HepG2 (cell line): ENCODE results near the gene SHISA7. TPM values are rescaled to one million over a fixed set of nuclear protein-coding genes. Genes with fewer than 3 reads are reported as not detected.

Source experiments
- AKAP8 ChIP-seq: sonication (generic); formaldehyde crosslinking; IDR thresholded peaks from 2 replicates; pipeline ENCODE4 v1.5.1; 2020; ENCODE audit warnings: mild to moderate bottlenecking, missing genetic modification reagents
- CREB1 ChIP-seq, 2 experiments: fragments of 450-650 bp in 1 of 2; IDR thresholded peaks; 2 replicates each; pipeline ENCODE4 v1.6.1; 2016 to 2017; ENCODE audit warnings: control low read depth in 1 of 2, mild to moderate bottlenecking in 1 of 2, missing compliant biosample characterization in 1 of 2, missing genetic modification characterization in 1 of 2
- FIP1L1 ChIP-seq: fragments of 200-400 bp; formaldehyde crosslinking; IDR thresholded peaks from 2 replicates; pipeline ENCODE4 v1.6.1; 2018; ENCODE audit warnings: low read depth, mild to moderate bottlenecking, low read length, moderate library complexity, borderline replicate concordance; ENCODE audit not compliant: insufficient read depth
- FOXM1 ChIP-seq: sonication (generic); formaldehyde crosslinking; IDR thresholded peaks from 2 replicates; pipeline ENCODE4 v1.5.0; 2020; ENCODE audit warnings: missing genetic modification reagents
- FOXP1 ChIP-seq, 2 experiments: fragments of 450-650 bp in 1 of 2; IDR thresholded peaks; 2 replicates each; pipeline ENCODE4 v1.6.1; 2017 to 2018; ENCODE audit warnings: antibody characterized with exemption in 1 of 2
- MBNL3 ChIP-seq: fragments of 250-450 bp; sonication (Bioruptor Pico); conservative IDR thresholded peaks from 2 replicates; pipeline ENCODE4 v1.8.0; 2022; ENCODE audit warnings: mild to moderate bottlenecking, inconsistent platforms
- MEIS2 ChIP-seq: sonication (generic); formaldehyde crosslinking; IDR thresholded peaks from 2 replicates; pipeline ENCODE4 v1.9.0; 2021; ENCODE audit warnings: mild to moderate bottlenecking, missing genetic modification reagents
- POLR2AphosphoS5 ChIP-seq: IDR thresholded peaks from 2 replicates; pipeline ENCODE4 v1.6.1; 2012; ENCODE audit warnings: low read depth, low read length
- SMYD3 ChIP-seq: sonication (generic); formaldehyde crosslinking; IDR thresholded peaks from 2 replicates; pipeline ENCODE4 v1.8.1; 2023; ENCODE audit warnings: mild to moderate bottlenecking, missing genetic modification reagents
- SPEN ChIP-seq: sonication (generic); formaldehyde crosslinking; IDR thresholded peaks from 2 replicates; pipeline ENCODE4 v1.5.1; 2020; ENCODE audit warnings: low read depth, mild to moderate bottlenecking, missing genetic modification reagents
- TAF1 ChIP-seq: sonication (generic); formaldehyde crosslinking; IDR thresholded peaks from 2 replicates; pipeline ENCODE4 v1.4.0; 2020; ENCODE audit warnings: missing genetic modification reagents
- ZBTB7B ChIP-seq: sonication (generic); formaldehyde crosslinking; IDR thresholded peaks from 2 replicates; pipeline ENCODE4 v1.4.0; 2020; ENCODE audit warnings: missing genetic modification reagents
- ZFP36 ChIP-seq: fragments of 150-350 bp; IDR thresholded peaks from 2 replicates; pipeline ENCODE4 v1.6.1; 2018; ENCODE audit warnings: borderline replicate concordance, low read length, low read depth; ENCODE audit not compliant: partially characterized antibody
- ZNF17 ChIP-seq: sonication (generic); formaldehyde crosslinking; IDR thresholded peaks from 2 replicates; pipeline ENCODE4 v1.5.0; 2020; ENCODE audit warnings: mild to moderate bottlenecking, missing genetic modification reagents
- ZNF224 ChIP-seq: sonication (generic); formaldehyde crosslinking; IDR thresholded peaks from 2 replicates; pipeline ENCODE4 v1.5.0; 2020; ENCODE audit warnings: mild to moderate bottlenecking, missing genetic modification reagents
- ZNF260 ChIP-seq: sonication (generic); formaldehyde crosslinking; IDR thresholded peaks from 2 replicates; pipeline ENCODE4 v1.4.0; 2020; ENCODE audit warnings: missing genetic modification reagents, low read depth, mild to moderate bottlenecking, borderline replicate concordance
- ZNF296 ChIP-seq: sonication (generic); formaldehyde crosslinking; conservative IDR thresholded peaks from 2 replicates; pipeline ENCODE4 v1.5.0; 2020; ENCODE audit warnings: mild to moderate bottlenecking, missing genetic modification reagents
- ZNF317 ChIP-seq: sonication (generic); formaldehyde crosslinking; IDR thresholded peaks from 2 replicates; pipeline ENCODE4 v1.5.0; 2020; ENCODE audit warnings: mild to moderate bottlenecking, missing genetic modification reagents
- ZNF562 ChIP-seq: sonication (generic); formaldehyde crosslinking; IDR thresholded peaks from 2 replicates; pipeline ENCODE4 v1.8.0; 2022; ENCODE audit warnings: missing genetic modification reagents, borderline replicate concordance
- ZNF777 ChIP-seq: sonication (generic); formaldehyde crosslinking; IDR thresholded peaks from 2 replicates; pipeline ENCODE4 v1.4.0; 2020; ENCODE audit warnings: missing genetic modification reagents
- ZNF879 ChIP-seq: sonication (generic); formaldehyde crosslinking; IDR thresholded peaks from 2 replicates; pipeline ENCODE4 v1.8.1; 2023; ENCODE audit warnings: missing genetic modification reagents
- polyA plus RNA-seq, 8 experiments: library from polyadenylated mRNA; depleted of rRNA in 3 of 8; stranded (reverse) in 7 of 8; unstranded in 1 of 8; fragments of >200 nt; fragmentation: Illumina TruSeq in 4 of 8; extraction: Trizol in 4 of 8; gene quantifications; 2 replicates each; pipeline versions ENCODE4 v1.2.1 to v1.2.3, GENCODE V29; 2011 to 2016; ENCODE audit warnings: low read depth in 4 of 8, missing spikeins in 1 of 8, mixed read lengths in 1 of 8; ENCODE audit not compliant: insufficient read depth in 1 of 8
- total RNA-seq, 5 experiments: library from RNA; depleted of rRNA; stranded (reverse); fragments of >200 nt; fragmentation: Illumina TruSeq; extraction: Trizol; gene quantifications; 2 replicates each; pipeline ENCODE4 v1.2.3, GENCODE V29; 2016; ENCODE audit warnings: low read depth in 1 of 5
- TF ChIP-seq, protein P1 (sequence below): sonication (generic); formaldehyde crosslinking; IDR thresholded peaks from 2 replicates; pipeline ENCODE4 v1.8.1; 2023; ENCODE audit warnings: missing genetic modification reagents, mild to moderate bottlenecking, borderline replicate concordance
- TF ChIP-seq, protein P2 (sequence below): sonication (generic); formaldehyde crosslinking; IDR thresholded peaks from 2 replicates; pipeline ENCODE4 v1.4.0; 2020; ENCODE audit warnings: mild to moderate bottlenecking, missing genetic modification reagents
- TF ChIP-seq, protein P3 (sequence below): sonication (generic); formaldehyde crosslinking; IDR thresholded peaks from 2 replicates; pipeline ENCODE4 v1.9.0; 2021; ENCODE audit warnings: missing genetic modification reagents, borderline replicate concordance
- TF ChIP-seq, protein P4 (sequence below): sonication (generic); formaldehyde crosslinking; IDR thresholded peaks from 2 replicates; pipeline ENCODE4 v1.8.1; 2023; ENCODE audit warnings: mild to moderate bottlenecking, inconsistent platforms, moderate library complexity, missing genetic modification reagents, borderline replicate concordance

The SHISA7 gene
- total and polyA plus RNA-seq, 2 of the 13 experiments (the other 11 are each of a cell fraction or from before 2014, with no cell fraction given), result not detected

DNA sequence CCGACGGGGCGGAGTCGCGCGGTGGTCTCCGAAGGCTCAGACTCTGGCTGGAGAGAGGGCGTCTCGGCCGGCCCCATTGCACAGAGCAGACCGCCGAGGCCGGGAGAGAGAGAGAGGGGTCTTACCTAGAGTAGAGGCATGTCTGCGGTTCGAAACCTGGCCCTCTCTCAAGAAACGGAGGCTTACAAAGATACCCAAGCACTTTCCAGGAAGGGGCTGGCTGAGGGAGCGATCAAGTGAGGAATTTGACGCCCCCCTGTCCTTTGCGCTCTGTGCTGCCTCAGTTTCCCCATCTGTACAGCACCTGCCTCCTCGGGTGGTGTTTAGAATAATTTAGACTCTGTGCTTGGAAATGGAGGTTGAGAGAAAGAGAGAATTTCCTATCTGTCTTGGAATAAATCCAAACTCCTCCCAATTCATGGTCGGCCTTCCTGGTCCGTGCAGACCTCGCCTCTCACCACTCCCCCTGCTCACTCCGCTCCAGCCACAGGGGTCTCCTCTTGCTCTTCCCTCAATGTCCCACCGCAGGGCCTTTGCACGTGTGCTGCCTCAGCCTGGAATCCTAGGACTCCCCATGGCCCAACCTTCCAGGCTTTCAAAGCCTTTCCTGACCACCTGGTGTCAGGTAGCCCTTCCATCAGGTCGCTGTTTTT is 19.0 kb upstream of the SHISA7 start (continued):
- TF ChIP-seq, protein P1, sequence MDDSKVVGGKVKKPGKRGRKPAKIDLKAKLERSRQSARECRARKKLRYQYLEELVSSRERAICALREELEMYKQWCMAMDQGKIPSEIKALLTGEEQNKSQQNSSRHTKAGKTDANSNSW (CRISPR knock-in tag), result no peak
- TF ChIP-seq CREB1 (IDR thresholded peaks at IDR 0.05), result 0 out of 2 replicates have a peak, but pooled peaks have one; percentile 1
- TF ChIP-seq CREB1 (CRISPR knock-in tag; IDR thresholded peaks at IDR 0.05), result no peak
- TF ChIP-seq ZNF317 (CRISPR knock-in tag), result peak; percentile 13; the same call in 1 of the 2 replicates
- no peak for TF ChIP-seq ZNF17 (CRISPR knock-in tag)
- TF ChIP-seq ZNF260 (CRISPR knock-in tag), result no peak
- no peak for TF ChIP-seq FOXP1 (IDR thresholded peaks at IDR 0.05)
- no peak for TF ChIP-seq FOXP1 (CRISPR knock-in tag; IDR thresholded peaks at IDR 0.05)
- TF ChIP-seq SMYD3 (CRISPR knock-in tag), result 0 out of 2 replicates have a peak, but pooled peaks have one; percentile 28
- no peak for TF ChIP-seq ZNF879 (CRISPR knock-in tag)
- TF ChIP-seq TAF1 (CRISPR knock-in tag), result peak; percentile 35
- peak; percentile 64 for TF ChIP-seq POLR2AphosphoS5
- TF ChIP-seq SPEN (CRISPR knock-in tag), result no peak; the same call in 1 of the 2 replicates
- TF ChIP-seq, protein P2, sequence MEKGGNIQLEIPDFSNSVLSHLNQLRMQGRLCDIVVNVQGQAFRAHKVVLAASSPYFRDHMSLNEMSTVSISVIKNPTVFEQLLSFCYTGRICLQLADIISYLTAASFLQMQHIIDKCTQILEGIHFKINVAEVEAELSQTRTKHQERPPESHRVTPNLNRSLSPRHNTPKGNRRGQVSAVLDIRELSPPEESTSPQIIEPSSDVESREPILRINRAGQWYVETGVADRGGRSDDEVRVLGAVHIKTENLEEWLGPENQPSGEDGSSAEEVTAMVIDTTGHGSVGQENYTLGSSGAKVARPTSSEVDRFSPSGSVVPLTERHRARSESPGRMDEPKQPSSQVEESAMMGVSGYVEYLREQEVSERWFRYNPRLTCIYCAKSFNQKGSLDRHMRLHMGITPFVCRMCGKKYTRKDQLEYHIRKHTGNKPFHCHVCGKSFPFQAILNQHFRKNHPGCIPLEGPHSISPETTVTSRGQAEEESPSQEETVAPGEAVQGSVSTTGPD (CRISPR knock-in tag), result no peak
- TF ChIP-seq, protein P3, sequence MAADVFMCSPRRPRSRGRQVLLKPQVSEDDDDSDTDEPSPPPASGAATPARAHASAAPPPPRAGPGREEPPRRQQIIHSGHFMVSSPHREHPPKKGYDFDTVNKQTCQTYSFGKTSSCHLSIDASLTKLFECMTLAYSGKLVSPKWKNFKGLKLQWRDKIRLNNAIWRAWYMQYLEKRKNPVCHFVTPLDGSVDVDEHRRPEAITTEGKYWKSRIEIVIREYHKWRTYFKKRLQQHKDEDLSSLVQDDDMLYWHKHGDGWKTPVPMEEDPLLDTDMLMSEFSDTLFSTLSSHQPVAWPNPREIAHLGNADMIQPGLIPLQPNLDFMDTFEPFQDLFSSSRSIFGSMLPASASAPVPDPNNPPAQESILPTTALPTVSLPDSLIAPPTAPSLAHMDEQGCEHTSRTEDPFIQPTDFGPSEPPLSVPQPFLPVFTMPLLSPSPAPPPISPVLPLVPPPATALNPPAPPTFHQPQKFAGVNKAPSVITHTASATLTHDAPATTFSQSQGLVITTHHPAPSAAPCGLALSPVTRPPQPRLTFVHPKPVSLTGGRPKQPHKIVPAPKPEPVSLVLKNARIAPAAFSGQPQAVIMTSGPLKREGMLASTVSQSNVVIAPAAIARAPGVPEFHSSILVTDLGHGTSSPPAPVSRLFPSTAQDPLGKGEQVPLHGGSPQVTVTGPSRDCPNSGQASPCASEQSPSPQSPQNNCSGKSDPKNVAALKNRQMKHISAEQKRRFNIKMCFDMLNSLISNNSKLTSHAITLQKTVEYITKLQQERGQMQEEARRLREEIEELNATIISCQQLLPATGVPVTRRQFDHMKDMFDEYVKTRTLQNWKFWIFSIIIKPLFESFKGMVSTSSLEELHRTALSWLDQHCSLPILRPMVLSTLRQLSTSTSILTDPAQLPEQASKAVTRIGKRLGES (CRISPR knock-in tag), result no peak
- TF ChIP-seq FOXM1 (CRISPR knock-in tag), result no peak
- 0 out of 2 replicates have a peak, but pooled peaks have one; percentile 40 for TF ChIP-seq ZNF296
- no peak for TF ChIP-seq MBNL3 (CRISPR knock-in tag)
- TF ChIP-seq ZNF777 (CRISPR knock-in tag), result 0 out of 2 replicates have a peak, but pooled peaks have one; percentile 3
- no peak for TF ChIP-seq ZFP36
- TF ChIP-seq ZNF562, result no peak
- no peak for TF ChIP-seq FIP1L1
- TF ChIP-seq ZBTB7B (CRISPR knock-in tag), result peak; percentile 84
- TF ChIP-seq, protein P4, sequence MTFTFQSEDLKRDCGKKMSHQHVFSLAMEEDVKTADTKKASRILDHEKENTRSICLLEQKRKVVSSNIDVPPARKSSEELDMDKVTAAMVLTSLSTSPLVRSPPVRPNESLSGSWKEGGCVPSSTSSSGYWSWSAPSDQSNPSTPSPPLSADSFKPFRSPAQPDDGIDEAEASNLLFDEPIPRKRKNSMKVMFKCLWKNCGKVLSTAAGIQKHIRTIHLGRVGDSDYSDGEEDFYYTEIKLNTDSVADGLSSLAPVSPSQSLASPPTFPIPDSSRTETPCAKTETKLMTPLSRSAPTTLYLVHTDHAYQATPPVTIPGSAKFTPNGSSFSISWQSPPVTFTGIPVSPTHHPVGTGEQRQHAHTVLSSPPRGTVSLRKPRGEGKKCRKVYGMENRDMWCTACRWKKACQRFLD (CRISPR knock-in tag), result no peak
- TF ChIP-seq MEIS2, result no peak
- no peak for TF ChIP-seq AKAP8
- peak; percentile 62; the same call in 1 of the 2 replicates for TF ChIP-seq ZNF224 (CRISPR knock-in tag)
